ENCODE results near the gene TMEM273.

GRCh38 chr10:49213211-49213610, 25.0 kb upstream of the TMEM273 start:
- TF ChIP-seq TAF1 (IDR thresholded peaks at IDR 0.05; ENCODE audit: borderline replicate concordance, low read depth, low read length) (no peak), REST (IDR thresholded peaks at IDR 0.05; ENCODE audit: low read depth, low read length) (no peak), CTCF (IDR thresholded peaks at IDR 0.05) (no peak), RAD21 (IDR thresholded peaks at IDR 0.05; ENCODE audit: low read length) (no peak), NRF1 (IDR thresholded peaks at IDR 0.05; ENCODE audit: low read depth, low read length) (no peak), RFX5 (IDR thresholded peaks at IDR 0.05; ENCODE audit: low read length) (no peak), GABPA (IDR thresholded peaks at IDR 0.05; ENCODE audit: low read depth) (no peak), TEAD4 (IDR thresholded peaks at IDR 0.05; ENCODE audit: borderline replicate concordance, insufficient read depth) (no peak), JUND (IDR thresholded peaks at IDR 0.05) (no peak)
- TF ChIP-seq, protein P1, sequence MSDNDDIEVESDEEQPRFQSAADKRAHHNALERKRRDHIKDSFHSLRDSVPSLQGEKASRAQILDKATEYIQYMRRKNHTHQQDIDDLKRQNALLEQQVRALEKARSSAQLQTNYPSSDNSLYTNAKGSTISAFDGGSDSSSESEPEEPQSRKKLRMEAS (IDR thresholded peaks at IDR 0.05; ENCODE audit: low read depth): no peak

Measured in SK-N-SH (cell line).